Choroid plexus epithelial cell (primary cell): Measurements from ENCODE around the gene RANBP17.
"Not testable (repeated sequence)": the region's sequence is repeated elsewhere in the genome, so short reads cannot be mapped to it uniquely, and the experiment has no call there.

Source experiments
- DNase-seq: peaks from one replicate; pipeline ENCODE4 v3.0.0-alpha.2; 2010; ENCODE audit warnings: low read depth
- H3K4me3 ChIP-seq: 2 replicates; pipeline ENCODE4 v1.5.1; 2011; ENCODE audit warnings: low read depth, mild to moderate bottlenecking, control low read depth, low read length, moderate library complexity
- CTCF ChIP-seq: conservative IDR thresholded peaks from 2 replicates; pipeline ENCODE4 v1.5.1; 2011; ENCODE audit warnings: low read depth, mild to moderate bottlenecking, control low read depth, inconsistent platforms, low read length, moderate library complexity

Gene RANBP17

GRCh38 chr5:171175746-171176145 is 313.9 kb downstream of the RANBP17 start:
- peak; percentile 5 for DNase-seq
- H3K4me3 ChIP-seq, result no peak overlapping the region
- TF ChIP-seq CTCF, result no peak

DNA sequence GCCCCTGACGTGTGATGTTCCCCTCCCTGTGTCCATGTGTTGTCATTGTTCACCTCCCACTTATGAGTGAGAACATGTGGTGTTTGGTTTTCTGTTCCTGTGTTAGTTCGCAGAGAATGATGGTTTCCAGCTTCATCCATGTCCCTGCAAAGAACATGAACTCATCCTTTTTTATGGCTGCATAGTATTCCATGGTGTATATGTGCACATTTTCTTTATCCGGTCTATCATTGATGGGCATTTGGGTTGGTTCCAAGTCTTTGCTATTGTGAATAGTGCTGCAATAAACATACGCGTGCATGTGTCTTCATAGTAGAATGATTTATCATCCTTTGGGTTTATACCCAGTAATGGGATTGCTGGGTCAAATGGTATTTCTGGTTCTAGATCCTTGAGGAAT is 316.4 kb downstream of the RANBP17 start:
- DNase-seq, H3K4me3 ChIP-seq: not testable (repeated sequence)

GRCh38 chr5:171188016-171188415 is 326.2 kb downstream of the RANBP17 start:
- no peak for DNase-seq
- H3K4me3 ChIP-seq, result no peak overlapping the region
- TF ChIP-seq CTCF, result no peak

GRCh38 chr5:171189442-171189841 is 327.6 kb downstream of the RANBP17 start:
- DNase-seq, result no peak
- no peak overlapping the region for H3K4me3 ChIP-seq
- no peak for TF ChIP-seq CTCF

- no peak for TF ChIP-seq CTCF
- H3K4me3 ChIP-seq, result no peak overlapping the region
- no peak for DNase-seq
These were observed 330.3 kb downstream of the RANBP17 start for GRCh38 chr5:171192111-171192510.

- no peak for DNase-seq
- no peak for TF ChIP-seq CTCF
- no peak overlapping the region for H3K4me3 ChIP-seq
These were observed 339.5 kb downstream of the RANBP17 start for GRCh38 chr5:171201310-171201709.

DNA sequence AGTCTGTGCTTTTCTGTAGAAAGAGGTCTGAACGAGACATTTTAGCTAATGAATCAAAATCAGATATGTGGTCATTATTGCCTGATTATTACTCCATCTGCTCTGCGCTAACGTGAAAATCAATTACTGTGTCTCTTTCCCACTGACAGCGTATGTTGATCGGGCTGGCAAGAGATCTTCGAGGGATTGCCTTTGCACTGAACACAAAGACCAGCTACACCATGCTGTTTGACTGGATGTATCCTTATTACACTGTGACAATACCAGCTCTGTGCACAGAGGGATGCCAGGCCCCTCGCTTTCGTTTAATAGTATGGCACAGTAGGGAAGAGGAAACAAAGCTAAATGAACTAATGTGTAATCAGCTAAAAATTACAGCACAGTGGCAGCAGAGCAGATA is 343.6 kb downstream of the RANBP17 start:
- no peak overlapping the region for H3K4me3 ChIP-seq
- no peak for DNase-seq

More for the DNA sequence above, 343.6 kb downstream of the RANBP17 start:
- no peak for TF ChIP-seq CTCF
